Measurements from ENCODE around the gene ACSM6.

- TF ChIP-seq CTCF (conservative IDR thresholded peaks at IDR 0.05; ENCODE audit: low read length): no peak
- no peak for TF ChIP-seq EZH2phosphoT487 (IDR thresholded peaks at IDR 0.05; ENCODE audit: borderline replicate concordance, low read depth, low read length)
These were observed 17.7 kb downstream of the ACSM6 start for GRCh38 chr10:95211606-95212279.

All from OCI-LY7 (cell line).